ENCODE data around the gene GCK. TPM values are rescaled to one million over a fixed set of nuclear protein-coding genes. Genes with fewer than 3 reads are reported as not detected.

Gene GCK
- total RNA-seq, 3 donors from 2014 or later: 0.17 TPM; not detected in 2

- no peaks in the 10 kb centered on the region for H3K9me3 ChIP-seq
- no peaks in the 10 kb centered on the region for H3K4me1 ChIP-seq (ENCODE audit: low read depth)
- no peaks in the 10 kb centered on the region for H3K36me3 ChIP-seq (ENCODE audit: low read depth)
- ATAC-seq (no peak), DNase-seq (no peak)
- intact Hi-C loops (cut with DNase I, micrococcal nuclease): no loop called here
- no peak for TF ChIP-seq CTCF (IDR thresholded peaks at IDR 0.05)
- no peak overlapping the region for H3K4me3 ChIP-seq
Measured at GRCh38 chr7:44229546-44230105, 40.4 kb upstream of the GCK start.

- Histone ChIP-seq H3K4me1 (ENCODE audit: low read depth) (no peaks in the 10 kb centered on the region), H3K4me3 (no peak overlapping the region), H3K36me3 (ENCODE audit: low read depth) (no peaks in the 10 kb centered on the region), H3K9me3 (no peaks in the 10 kb centered on the region)
- TF ChIP-seq CTCF (IDR thresholded peaks at IDR 0.05): no peak
- ATAC-seq (no peak), DNase-seq (no peak)
- intact Hi-C loops (cut with DNase I, micrococcal nuclease): no loop called here
Measured at GRCh38 chr7:44228571-44229350, 39.5 kb upstream of the GCK start.

GRCh38 chr7:44227911-44228310 is 38.7 kb upstream of the GCK start:
- H3K36me3 ChIP-seq (ENCODE audit: low read depth): no peaks in the 10 kb centered on the region
- no peak for TF ChIP-seq CTCF (IDR thresholded peaks at IDR 0.05)
- intact Hi-C loops (cut with DNase I, micrococcal nuclease): no loop called here
- H3K4me1 ChIP-seq (ENCODE audit: low read depth): no peaks in the 10 kb centered on the region
- DNase-seq: no peak
- ATAC-seq: no peak
- no peaks in the 10 kb centered on the region for H3K9me3 ChIP-seq
- H3K4me3 ChIP-seq: no peak overlapping the region

GRCh38 chr7:44226396-44226753 is 37.1 kb upstream of the GCK start:
- TF ChIP-seq CTCF (IDR thresholded peaks at IDR 0.05): no peak
- Histone ChIP-seq H3K9me3 (no peaks in the 10 kb centered on the region), H3K4me3 (no peak overlapping the region), H3K36me3 (ENCODE audit: low read depth) (no peaks in the 10 kb centered on the region), H3K4me1 (ENCODE audit: low read depth) (no peaks in the 10 kb centered on the region)
- intact Hi-C loops (cut with DNase I, micrococcal nuclease): no loop called here
- DNase-seq: peak in 1 of 3 donors; percentile 38
- no peak for ATAC-seq

- Histone ChIP-seq H3K36me3 (ENCODE audit: low read depth) (no peaks in the 10 kb centered on the region), H3K4me1 (ENCODE audit: low read depth) (no peaks in the 10 kb centered on the region), H3K9me3 (no peaks in the 10 kb centered on the region), H3K4me3 (no peak overlapping the region)
- ATAC-seq (no peak), DNase-seq (peak in 1 of 3 donors; percentile 34)
- intact Hi-C loops (cut with DNase I, micrococcal nuclease): no loop called here
- no peak for TF ChIP-seq CTCF (IDR thresholded peaks at IDR 0.05)
Measured at GRCh38 chr7:44225566-44226395, 36.5 kb upstream of the GCK start.

All from mucosa of descending colon (tissue), 3 donors.